ENCODE data around the gene SH3RF1. TPM values are rescaled to one million over a fixed set of nuclear protein-coding genes. Genes with fewer than 3 reads are reported as not detected.

Gene SH3RF1
- total and polyA plus RNA-seq, 4 donors: 1.8 to 7.9 (median 3.5) TPM

DNA sequence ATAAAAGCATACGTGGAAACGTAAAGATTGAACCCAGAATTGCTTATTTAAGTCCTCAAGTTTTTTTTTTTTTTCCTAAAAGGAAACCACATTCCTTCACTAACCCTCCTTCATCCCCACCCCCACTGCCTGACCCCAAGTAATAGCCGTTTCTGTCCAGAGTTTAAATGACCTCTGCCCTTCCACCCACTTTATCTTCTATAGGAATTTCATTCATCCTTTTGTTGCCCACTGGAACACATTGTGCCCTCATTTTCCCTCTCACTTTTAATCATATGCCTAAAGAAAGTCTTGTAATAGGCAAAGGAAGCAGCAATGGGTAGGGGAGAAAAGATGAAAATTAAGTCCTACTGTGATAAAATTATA is 62.7 kb downstream of the SH3RF1 start:
- H3K27me3 ChIP-seq (ENCODE audit: control insufficient read depth in 4 of 4, insufficient read depth in 4 of 4, low read length in 3 of 4): no peaks in the 10 kb centered on the region
- WGBS: 64% methylated on average over 3 of the region's 3 CpGs
- H3K4me1 ChIP-seq (ENCODE audit: control insufficient read depth in 4 of 4, insufficient read depth in 4 of 4, low read length in 3 of 4): peaks cover 0 to 5% (median 2%) of the 10 kb centered on the region in 4 donors
- H3K9me3 ChIP-seq (ENCODE audit: control insufficient read depth in 4 of 4, low read length in 3 of 4): no peaks in the 10 kb centered on the region
- H3K9ac ChIP-seq (ENCODE audit: low read depth in 1 of 2, low read length in 2 of 2): no peak overlapping the region
- TF ChIP-seq CTCF (IDR thresholded peaks at IDR 0.05; ENCODE audit: low read depth, low read length, missing input control): no peak
- peak; percentile 78 for TF ChIP-seq NR2F2 (IDR thresholded peaks at IDR 0.05)
- no peak for TF ChIP-seq EGR1 (IDR thresholded peaks at IDR 0.05; ENCODE audit: low read depth in 2 of 2)
- TF ChIP-seq RXRA (IDR thresholded peaks at IDR 0.05): peak in 1 of 2 donors; percentile 27
- DNase-seq (ENCODE audit: low spot score): no peak
- peaks cover 0 to 2% (median 0%) of the 10 kb centered on the region in 4 donors for H3K36me3 ChIP-seq (ENCODE audit: control insufficient read depth in 4 of 4, insufficient read depth in 3 of 4, low read depth in 1 of 4, low read length in 3 of 4)
- no peak overlapping the region for H3K4me3 ChIP-seq (ENCODE audit: low read depth in 1 of 3, low read length in 3 of 3)
- H3K27ac ChIP-seq (ENCODE audit: low read depth in 1 of 2, low read length in 2 of 2): no peak overlapping the region

- H3K27me3 ChIP-seq (ENCODE audit: control insufficient read depth in 4 of 4, insufficient read depth in 4 of 4, low read length in 3 of 4): no peaks in the 10 kb centered on the region
- H3K4me1 ChIP-seq (ENCODE audit: control insufficient read depth in 4 of 4, insufficient read depth in 4 of 4, low read length in 3 of 4): peaks cover 0 to 5% (median 2%) of the 10 kb centered on the region in 4 donors
- no peak for DNase-seq (ENCODE audit: low spot score)
- H3K9ac ChIP-seq (ENCODE audit: low read depth in 1 of 2, low read length in 2 of 2): no peak overlapping the region
- peaks cover 0 to 2% (median 0%) of the 10 kb centered on the region in 4 donors for H3K36me3 ChIP-seq (ENCODE audit: control insufficient read depth in 4 of 4, insufficient read depth in 3 of 4, low read depth in 1 of 4, low read length in 3 of 4)
- no peak for TF ChIP-seq HNF4A (conservative IDR thresholded peaks at IDR 0.05)
- no peak overlapping the region for H3K27ac ChIP-seq (ENCODE audit: low read depth in 1 of 2, low read length in 2 of 2)
- no peaks in the 10 kb centered on the region for H3K9me3 ChIP-seq (ENCODE audit: control insufficient read depth in 4 of 4, low read length in 3 of 4)
- 94% methylated on average over 2 of the region's 2 CpGs for WGBS
- H3K4me3 ChIP-seq (ENCODE audit: low read depth in 1 of 3, low read length in 3 of 3): no peak overlapping the region
These were observed 63.2 kb downstream of the SH3RF1 start for GRCh38 chr4:169207436-169208089.

GRCh38 chr4:169205744-169206080 is 65.0 kb downstream of the SH3RF1 start:
- Histone ChIP-seq H3K4me3 (ENCODE audit: low read depth in 1 of 3, low read length in 3 of 3) (no peak overlapping the region), H3K27ac (ENCODE audit: low read depth in 1 of 2, low read length in 2 of 2) (no peak overlapping the region), H3K9me3 (ENCODE audit: control insufficient read depth in 4 of 4, low read length in 3 of 4) (no peaks in the 10 kb centered on the region), H3K27me3 (ENCODE audit: control insufficient read depth in 4 of 4, insufficient read depth in 4 of 4, low read length in 3 of 4) (no peaks in the 10 kb centered on the region), H3K4me1 (ENCODE audit: control insufficient read depth in 4 of 4, insufficient read depth in 4 of 4, low read length in 3 of 4) (peaks cover 5 to 18% (median 11%) of the 10 kb centered on the region in 4 donors), H3K9ac (ENCODE audit: low read depth in 1 of 2, low read length in 2 of 2) (no peak overlapping the region), H3K36me3 (ENCODE audit: control insufficient read depth in 4 of 4, insufficient read depth in 3 of 4, low read depth in 1 of 4, low read length in 3 of 4) (peaks cover 0 to 2% (median 0%) of the 10 kb centered on the region in 4 donors)
- no peak for DNase-seq (ENCODE audit: low spot score)
- TF ChIP-seq EGR1 (IDR thresholded peaks at IDR 0.05; ENCODE audit: low read depth in 2 of 2) (no peak), FOXA1 (IDR thresholded peaks at IDR 0.05) (no peak), JUND (IDR thresholded peaks at IDR 0.05) (no peak), HNF4A (conservative IDR thresholded peaks at IDR 0.05) (no peak), REST (IDR thresholded peaks at IDR 0.05) (no peak), ZBTB33 (IDR thresholded peaks at IDR 0.05) (no peak)

All from liver (tissue), 9 donors.